Measurements from ENCODE around the gene SENP8.

The SENP8 gene

GRCh38 chr15:72078887-72079286 is 39.3 kb upstream of the SENP8 start:
- no peak overlapping the region for H3K27ac ChIP-seq
- ChIA-PET CTCF (interaction anchor here (0.5 kb wide), 1 partner anchor 964 kb away, joined by 5 read pairs; no protein-coding TSS in a partner anchor), POLR2A (ENCODE audit: low non-redundant PET) (no interaction called here)
- no peak for DNase-seq (ENCODE audit: low spot score)
- TF ChIP-seq CTCF (conservative IDR thresholded peaks at IDR 0.05; ENCODE audit: low read depth) = no peak

DNA sequence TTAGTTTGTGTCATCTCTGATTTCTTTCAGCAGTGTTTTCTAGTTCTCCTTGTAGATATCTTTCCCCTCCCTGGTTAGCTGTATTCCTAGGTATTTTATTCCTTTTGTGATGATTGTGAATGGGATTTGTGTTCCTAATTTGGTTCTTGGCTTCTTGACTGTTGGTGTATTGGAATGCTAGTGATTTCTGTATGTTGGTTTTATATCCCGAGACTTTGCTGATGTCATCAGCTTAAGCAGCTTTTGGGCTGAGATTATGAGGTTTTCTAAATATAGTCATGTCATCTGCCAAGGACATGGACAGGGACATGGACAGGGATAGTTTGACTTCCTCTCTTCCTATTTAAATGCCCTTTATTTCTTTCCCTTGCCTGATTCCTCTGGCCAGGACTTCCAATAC is 36.0 kb upstream of the SENP8 start:
- CTCF ChIA-PET = no interaction called here

DNA sequence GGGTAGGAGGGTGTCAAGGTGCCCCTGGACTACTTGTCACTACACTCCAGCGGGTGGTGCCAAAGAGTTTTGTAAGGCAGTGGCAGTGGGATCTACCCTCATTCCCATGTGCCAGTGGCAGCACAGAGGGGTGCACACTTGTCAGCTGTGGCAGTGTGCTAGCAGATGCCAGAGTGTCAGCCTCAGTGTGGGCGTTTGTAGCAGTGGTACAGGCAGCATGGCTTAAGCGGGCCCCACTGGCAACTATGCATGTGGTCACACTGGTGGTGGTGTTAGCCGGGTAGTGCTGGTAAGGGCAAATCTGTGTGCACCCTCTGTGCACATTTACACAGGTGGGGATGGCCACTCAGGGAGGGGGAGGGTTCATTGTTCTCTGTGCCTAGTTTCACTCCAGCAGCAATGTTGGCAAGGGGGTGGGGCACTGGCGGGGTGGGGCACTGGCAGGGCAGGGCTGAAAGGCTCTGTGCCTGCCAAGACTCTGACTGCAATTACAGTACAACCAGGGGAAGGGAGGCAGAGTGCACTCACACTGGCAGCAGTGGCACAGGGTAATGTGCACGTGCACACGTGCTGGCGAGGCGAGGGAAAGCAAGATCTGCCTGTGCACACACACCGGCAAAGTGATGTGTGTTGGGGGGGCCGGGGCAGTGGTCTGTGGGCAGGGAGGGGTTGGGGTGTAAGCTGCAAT is 32.0 kb upstream of the SENP8 start:
- no peak for DNase-seq (ENCODE audit: low spot score)
- H3K27ac ChIP-seq = no peak overlapping the region
- TF ChIP-seq CTCF (conservative IDR thresholded peaks at IDR 0.05; ENCODE audit: low read depth) = no peak
- CTCF ChIA-PET = interaction anchor here (0.6 kb wide), 1 partner anchor 89 kb away, joined by 4 read pairs; no protein-coding TSS in a partner anchor
- POLR2A ChIA-PET (ENCODE audit: low non-redundant PET) = no interaction called here

More for the DNA sequence above, 36.0 kb upstream of the SENP8 start:
- DNase-seq (ENCODE audit: low spot score) = no peak
- POLR2A ChIA-PET (ENCODE audit: low non-redundant PET) = no interaction called here
- no peak overlapping the region for H3K27ac ChIP-seq
- no peak for TF ChIP-seq CTCF (conservative IDR thresholded peaks at IDR 0.05; ENCODE audit: low read depth)

GRCh38 chr15:72086920-72087648 is 31.1 kb upstream of the SENP8 start:
- no peak overlapping the region for H3K27ac ChIP-seq
- no peak for TF ChIP-seq CTCF (conservative IDR thresholded peaks at IDR 0.05; ENCODE audit: low read depth)
- CTCF ChIA-PET = interaction anchor here (0.6 kb wide), 2 partner anchors 90 to 194 kb away, joined by 3 to 4 read pairs; no protein-coding TSS in a partner anchor
- DNase-seq (ENCODE audit: low spot score) = no peak
- POLR2A ChIA-PET (ENCODE audit: low non-redundant PET) = no interaction called here

DNA sequence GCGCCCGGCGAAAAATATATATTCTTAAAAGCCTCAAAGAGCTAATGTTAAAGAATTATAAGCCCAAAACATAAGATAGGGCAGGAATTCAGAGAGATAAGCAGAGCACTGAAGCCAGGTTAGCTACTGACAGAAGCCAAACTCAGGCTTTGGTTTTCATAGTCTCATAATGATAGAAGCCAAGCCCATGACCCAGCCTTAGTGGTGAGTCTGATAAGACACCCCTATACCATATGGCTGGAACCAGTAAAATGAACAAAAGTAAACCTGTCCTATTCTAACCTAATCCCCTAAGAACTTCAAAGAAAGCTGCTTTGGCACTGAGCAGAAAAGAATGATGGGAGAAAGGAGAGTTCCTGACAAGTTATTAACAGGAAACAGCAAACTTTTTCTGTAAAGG is 26.2 kb upstream of the SENP8 start:
- ChIA-PET POLR2A (ENCODE audit: low non-redundant PET) (no interaction called here), CTCF (interaction anchor here (0.6 kb wide), 2 partner anchors 396 to 1314 kb away, joined by 4 to 6 read pairs; no protein-coding TSS in a partner anchor)
- TF ChIP-seq CTCF (conservative IDR thresholded peaks at IDR 0.05; ENCODE audit: low read depth) = no peak
- no peak overlapping the region for H3K27ac ChIP-seq
- DNase-seq (ENCODE audit: low spot score) = no peak

GRCh38 chr15:72092691-72093090 is 25.5 kb upstream of the SENP8 start:
- TF ChIP-seq CTCF (conservative IDR thresholded peaks at IDR 0.05; ENCODE audit: low read depth) = no peak
- CTCF ChIA-PET = interaction anchor here (0.7 kb wide), 1 partner anchor 313 kb away, joined by 3 read pairs; no protein-coding TSS in a partner anchor
- POLR2A ChIA-PET (ENCODE audit: low non-redundant PET) = no interaction called here
- no peak for DNase-seq (ENCODE audit: low spot score)
- no peak overlapping the region for H3K27ac ChIP-seq
